Neuronal stem cell (in vitro differentiated cells): ENCODE results near the gene CTPS1.
A peak's percentile ranks its signal among the peaks of the same experiment; 100 is the strongest.

Source experiments
- DNase-seq: peaks from one replicate; pipeline ENCODE4 v3.0.0-alpha.2; 2013; ENCODE audit warnings: low spot score
- H2AFZ ChIP-seq: one replicate; pipeline ENCODE4 v1.6.1; 2013; ENCODE audit warnings: mild to moderate bottlenecking, low read length, inconsistent platforms
- H2AK5ac ChIP-seq: 2 replicates; pipeline ENCODE4 v1.6.1; 2013; ENCODE audit warnings: low read depth, mild to moderate bottlenecking, inconsistent platforms, low read length, moderate library complexity, mixed read lengths
- H2BK120ac ChIP-seq: 2 replicates; pipeline ENCODE4 v1.6.1; 2013; ENCODE audit warnings: low read depth, mild to moderate bottlenecking, inconsistent platforms, low read length, moderate library complexity, mixed read lengths
- H2BK12ac ChIP-seq: one replicate; pipeline ENCODE4 v1.6.1; 2013; ENCODE audit warnings: low read length, inconsistent platforms
- H2BK15ac ChIP-seq: 2 replicates; pipeline ENCODE4 v1.6.1; 2013; ENCODE audit warnings: mild to moderate bottlenecking, low read length, inconsistent platforms, mixed read lengths
- H2BK5ac ChIP-seq: one replicate; pipeline ENCODE4 v1.6.1; 2013; ENCODE audit warnings: inconsistent platforms, mild to moderate bottlenecking, low read length, moderate library complexity
- H3K14ac ChIP-seq: one replicate; pipeline ENCODE4 v1.6.1; 2013; ENCODE audit warnings: low read length, inconsistent platforms
- H3K18ac ChIP-seq: 2 replicates; pipeline ENCODE4 v1.6.1; 2013; ENCODE audit warnings: low read length, inconsistent platforms
- H3K23ac ChIP-seq: 2 replicates; pipeline ENCODE4 v1.6.1; 2013; ENCODE audit warnings: low read depth, mild to moderate bottlenecking, mixed read lengths, low read length, inconsistent platforms; ENCODE audit not compliant: poor library complexity
- H3K27ac ChIP-seq: replicated peaks from 3 replicates; pipeline ENCODE4 v1.5.1; 2013; ENCODE audit warnings: low read length, inconsistent platforms
- H3K27me3 ChIP-seq, 3 experiments: 2 replicates each; pipeline ENCODE4 v1.6.1; 2013; ENCODE audit warnings: low read length in 3 of 3, mild to moderate bottlenecking in 2 of 3, inconsistent platforms in 1 of 3, low read depth in 1 of 3, mixed read lengths in 1 of 3, moderate library complexity in 1 of 3; ENCODE audit not compliant: control insufficient read depth in 3 of 3, insufficient read depth in 3 of 3
- H3K36me3 ChIP-seq, 2 donors: replicated peaks in 1 of 2; 2 replicates each; pipeline ENCODE4 v1.6.1; 2013; ENCODE audit warnings: low read length in 2 of 2; ENCODE audit not compliant: control insufficient read depth in 2 of 2, insufficient read depth in 2 of 2
- H3K4ac ChIP-seq: 2 replicates; pipeline ENCODE4 v1.6.1; 2013; ENCODE audit warnings: inconsistent platforms, mild to moderate bottlenecking, low read length, moderate library complexity
- H3K4me1 ChIP-seq, 2 donors: 1 replicate in 1 of 2; 2 replicates in 1 of 2; pipeline ENCODE4 v1.6.1; 2013; ENCODE audit warnings: low read length in 2 of 2, low read depth in 1 of 2; ENCODE audit not compliant: control insufficient read depth in 2 of 2, insufficient read depth in 1 of 2
- H3K4me2 ChIP-seq: one replicate; pipeline ENCODE4 v1.6.1; 2013; ENCODE audit warnings: mild to moderate bottlenecking, low read length, inconsistent platforms; ENCODE audit not compliant: insufficient read depth, poor library complexity, severe bottlenecking
- H3K4me3 ChIP-seq, 2 donors: 2 replicates each; pipeline ENCODE4 v1.5.1; 2013; ENCODE audit warnings: low read length in 2 of 2, mild to moderate bottlenecking in 2 of 2, inconsistent platforms in 1 of 2, moderate library complexity in 1 of 2
- H3K79me1 ChIP-seq: one replicate; pipeline ENCODE4 v1.6.1; 2013; ENCODE audit warnings: low read depth, mild to moderate bottlenecking, inconsistent platforms, low read length, moderate library complexity
- H3K9ac ChIP-seq: one replicate; pipeline ENCODE4 v1.6.1; 2013; ENCODE audit warnings: mild to moderate bottlenecking, low read depth, low read length, inconsistent platforms; ENCODE audit not compliant: poor library complexity
- H3K9me3 ChIP-seq, 2 donors: replicated peaks in 1 of 2; 2 replicates each; pipeline versions ENCODE3 to v1.6.1; 2013; ENCODE audit warnings: low read length in 2 of 2, mild to moderate bottlenecking in 2 of 2, inconsistent platforms in 1 of 2, low read depth in 1 of 2, mixed read lengths in 1 of 2, moderate library complexity in 1 of 2; ENCODE audit not compliant: control insufficient read depth in 2 of 2, insufficient read depth in 1 of 2
- H4K8ac ChIP-seq: one replicate; pipeline ENCODE4 v1.6.1; 2013; ENCODE audit warnings: low read depth, mild to moderate bottlenecking, inconsistent platforms, low read length, moderate library complexity
- H4K91ac ChIP-seq: one replicate; pipeline ENCODE4 v1.6.1; 2013; ENCODE audit warnings: low read length, low read depth, mild to moderate bottlenecking, inconsistent platforms; ENCODE audit not compliant: poor library complexity
- WGBS, 2 donors: extraction: QIAGEN DNeasy Blood & Tissue Kit; methylation state at CpG; one replicate each; pipeline ENCODE4 v1.1.7; 2013; ENCODE audit warnings: missing lambda C conversion rate in 2 of 2, mixed read lengths in 1 of 2; ENCODE audit not compliant: insufficient read length in 2 of 2, insufficient replicate concordance in 1 of 2; ENCODE audit errors: extremely low coverage in 2 of 2; 5-methylcytosine and 5-hydroxymethylcytosine counted together

The CTPS1 gene

GRCh38 chr1:40976952-40977690, 2.4 kb upstream of the CTPS1 start:
- H2BK12ac ChIP-seq, result no peak overlapping the region
- no peaks in the 10 kb centered on the region for H3K79me1 ChIP-seq
- no peak overlapping the region for H3K4me3 ChIP-seq
- peaks cover 0 to 14% of the 10 kb centered on the region in 2 donors for H3K36me3 ChIP-seq
- no peak overlapping the region for H4K91ac ChIP-seq
- no peak overlapping the region for H4K8ac ChIP-seq
- H3K4me1 ChIP-seq, result peaks cover 6 to 12% of the 10 kb centered on the region in 2 donors
- no peak overlapping the region for H3K14ac ChIP-seq
- no peak overlapping the region for H2BK15ac ChIP-seq
- H2AK5ac ChIP-seq, result no peak overlapping the region
- no peaks in the 10 kb centered on the region for H3K9me3 ChIP-seq
- no peak overlapping the region for H3K4ac ChIP-seq
- H3K27me3 ChIP-seq, result no peaks in the 10 kb centered on the region
- no peak overlapping the region for H3K27ac ChIP-seq
- H3K9ac ChIP-seq, result no peak overlapping the region
- no peak overlapping the region for H2BK120ac ChIP-seq
- H3K23ac ChIP-seq, result no peak overlapping the region
- no peak overlapping the region for H2BK5ac ChIP-seq
- WGBS, 2 donors, result no CpG with 5 or more reads among the region's 5 CpGs
- no peak overlapping the region for H2AFZ ChIP-seq
- DNase-seq, result no peak
- no peak overlapping the region for H3K18ac ChIP-seq
- no peak overlapping the region for H3K4me2 ChIP-seq

DNA sequence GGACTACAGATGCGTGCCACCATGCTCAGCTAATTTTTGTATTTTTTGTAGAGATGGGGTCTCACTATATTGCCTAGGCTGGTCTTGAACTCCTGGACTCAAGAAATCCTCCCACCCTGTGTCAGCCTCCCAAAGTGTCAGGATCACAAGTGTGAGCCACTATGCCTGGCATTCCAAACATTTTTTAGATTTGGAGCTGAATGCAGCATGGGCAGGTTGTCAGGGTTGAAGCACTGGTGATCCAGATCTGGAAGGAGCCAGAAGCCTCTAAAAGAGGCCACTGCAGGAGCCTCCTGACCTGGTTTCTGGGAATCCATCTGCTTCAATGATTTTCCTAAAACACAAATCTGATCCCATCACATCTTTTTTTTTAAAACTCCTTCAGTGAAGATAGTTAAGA, 1.8 kb upstream of the CTPS1 start:
- peaks cover 0 to 17% of the 10 kb centered on the region in 2 donors for H3K36me3 ChIP-seq
- no peaks in the 10 kb centered on the region for H3K79me1 ChIP-seq
- H3K4ac ChIP-seq, result no peak overlapping the region
- no peak overlapping the region for H3K23ac ChIP-seq
- H2AK5ac ChIP-seq, result no peak overlapping the region
- H3K4me1 ChIP-seq, result peaks cover 6 to 12% of the 10 kb centered on the region in 2 donors
- H2AFZ ChIP-seq, result no peak overlapping the region
- WGBS, 2 donors, result no CpG with 5 or more reads among the region's 1 CpG
- H2BK5ac ChIP-seq, result no peak overlapping the region
- H3K4me2 ChIP-seq, result no peak overlapping the region
- H3K4me3 ChIP-seq, result no peak overlapping the region
- H3K18ac ChIP-seq, result no peak overlapping the region
- no peaks in the 10 kb centered on the region for H3K9me3 ChIP-seq
- H2BK12ac ChIP-seq, result no peak overlapping the region
- no peak overlapping the region for H3K14ac ChIP-seq
- H3K27ac ChIP-seq, result no peak overlapping the region
- no peak overlapping the region for H2BK120ac ChIP-seq
- no peak for DNase-seq
- H3K9ac ChIP-seq, result no peak overlapping the region
- no peaks in the 10 kb centered on the region for H3K27me3 ChIP-seq
- no peak overlapping the region for H4K91ac ChIP-seq
- H4K8ac ChIP-seq, result no peak overlapping the region
- H2BK15ac ChIP-seq, result no peak overlapping the region

DNA sequence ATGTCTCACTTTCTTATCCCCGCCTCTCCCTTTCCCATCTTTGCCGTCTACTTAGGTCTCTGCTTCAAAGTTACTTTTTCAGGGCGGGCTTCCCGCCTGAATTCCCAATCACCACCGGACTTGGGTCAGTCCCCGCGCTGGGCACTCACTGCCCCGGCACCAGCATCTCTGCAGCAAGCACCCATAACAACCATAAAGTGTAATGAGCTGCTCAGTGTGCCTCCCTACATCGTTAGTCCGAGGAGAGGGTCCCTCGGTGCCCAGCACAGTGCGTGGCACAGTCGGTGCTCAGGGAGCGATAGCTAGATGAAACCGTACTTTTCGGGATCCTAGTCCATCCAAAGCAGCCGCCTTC, 633 bp upstream of the CTPS1 start:
- Histone ChIP-seq H2AFZ (peak overlapping the region; percentile 93), H2BK120ac (peak overlapping the region; percentile 92), H3K79me1 (peaks cover 3% of the 10 kb centered on the region), H2AK5ac (peak overlapping the region; percentile 38), H3K23ac (peak overlapping the region; percentile 90), H2BK12ac (no peak overlapping the region), H2BK5ac (peak overlapping the region; percentile 79), H4K8ac (no peak overlapping the region), H3K4me1 (peaks cover 6 to 12% of the 10 kb centered on the region in 2 donors), H3K9ac (peak overlapping the region; percentile 95), H3K4ac (no peak overlapping the region), H3K4me2 (peak overlapping the region; percentile 84), H3K9me3 (no peaks in the 10 kb centered on the region), H4K91ac (no peak overlapping the region), H3K36me3 (peaks cover 3 to 28% of the 10 kb centered on the region in 2 donors), H3K4me3 (peak overlapping the region; percentile 60 to 90), H3K14ac (peak overlapping the region; percentile 39), H3K18ac (peak overlapping the region; percentile 86), H3K27ac (peak overlapping the region; percentile 27), H3K27me3 (no peaks in the 10 kb centered on the region), H2BK15ac (peak overlapping the region; percentile 63)
- WGBS, 2 donors, result no CpG with 5 or more reads among the region's 17 CpGs
- peak; percentile 26 for DNase-seq

DNA sequence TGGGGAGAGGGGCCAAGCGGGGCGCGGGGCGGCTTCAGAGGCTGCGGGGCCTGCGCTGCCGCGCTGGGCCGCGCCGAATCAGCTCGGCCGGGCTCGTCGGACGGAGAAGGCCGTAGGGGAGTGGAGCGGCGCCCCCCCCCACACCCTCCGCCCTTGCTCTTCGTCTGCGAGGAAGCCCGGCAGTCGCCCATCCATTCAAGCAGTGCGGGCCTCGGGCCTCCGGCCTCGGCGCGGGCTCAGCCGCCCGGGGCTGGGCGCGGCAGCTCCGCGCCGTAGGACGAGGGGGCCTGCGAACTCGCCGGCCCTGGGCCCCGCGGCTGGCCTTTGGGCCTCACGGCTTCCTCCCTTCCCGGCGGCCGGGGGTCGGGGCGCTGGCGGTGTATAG, 564 bp downstream of the CTPS1 start:
- Histone ChIP-seq H4K91ac (no peak overlapping the region), H2BK5ac (peak overlapping the region; percentile 79), H2BK15ac (peak overlapping the region; percentile 31), H3K23ac (peak overlapping the region; percentile 90), H2BK120ac (peak overlapping the region; percentile 30), H2AFZ (peak overlapping the region; percentile 93), H3K36me3 (peaks cover 8 to 40% of the 10 kb centered on the region in 2 donors), H4K8ac (no peak overlapping the region), H3K4me2 (peak overlapping the region; percentile 74), H3K4me3 (peak overlapping the region; percentile 60 to 91), H3K9ac (peak overlapping the region; percentile 93), H3K4ac (no peak overlapping the region), H3K27ac (peak overlapping the region; percentile 54), H2AK5ac (peak overlapping the region; percentile 20), H3K14ac (no peak overlapping the region), H2BK12ac (no peak overlapping the region), H3K27me3 (no peaks in the 10 kb centered on the region), H3K18ac (peak overlapping the region; percentile 97), H3K4me1 (peaks cover 6 to 12% of the 10 kb centered on the region in 2 donors), H3K9me3 (no peaks in the 10 kb centered on the region), H3K79me1 (peaks cover 3% of the 10 kb centered on the region)
- WGBS, 2 donors, result no CpG with 5 or more reads among the region's 50 CpGs
- no peak for DNase-seq
